ENCODE data around the gene ALDOB.

Gene ALDOB

DNA sequence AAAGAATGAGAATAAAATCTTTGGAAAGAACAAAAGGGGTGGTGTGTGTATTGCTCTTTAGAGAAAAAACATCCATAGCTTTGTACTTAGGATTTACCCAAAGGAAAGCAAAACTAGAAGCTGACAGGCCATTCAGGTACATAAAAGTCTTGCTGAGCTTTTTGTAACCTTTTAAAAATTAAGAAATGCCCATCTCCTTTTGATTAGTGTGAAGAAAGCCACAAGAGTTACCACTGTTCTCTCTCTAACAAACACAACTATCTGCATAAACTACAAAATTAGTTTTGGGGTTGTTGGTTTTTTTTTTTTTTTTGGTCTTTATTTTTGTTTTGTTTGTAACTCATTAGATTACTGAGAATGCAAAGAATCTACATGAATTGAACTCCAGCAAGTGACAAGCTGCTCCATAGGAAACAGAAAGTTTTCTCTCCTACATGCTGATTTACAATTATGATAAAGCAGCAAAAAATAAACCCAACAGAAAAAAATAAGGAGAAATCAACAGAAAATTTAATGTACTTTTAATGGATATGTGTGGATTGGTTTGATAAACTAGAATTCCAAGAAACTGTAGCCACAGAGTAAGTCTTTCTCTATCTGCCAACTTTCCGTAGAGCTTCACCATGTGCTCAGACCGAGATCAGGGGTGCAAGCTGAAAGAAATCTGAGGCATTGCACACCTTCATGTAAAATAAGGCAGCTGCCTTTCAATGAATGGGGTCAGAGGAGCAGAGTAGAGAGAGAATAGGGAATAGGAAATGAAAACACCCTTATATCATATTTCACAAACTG is 63.1 kb downstream of the ALDOB start:
- ChIA-PET CTCF (interaction anchor here (1.2 to 10.1 kb wide), 3 partner anchors 9 to 19 kb away, joined by 3 to 77 read pairs (median 4); no protein-coding TSS in a partner anchor), POLR2A (no interaction called here)
- DNase-seq (ENCODE audit: low read depth, low spot score) = no peak
- no peak overlapping the region for H3K4me3 ChIP-seq (ENCODE audit: low read depth, low read length)
- TF ChIP-seq, protein P1, sequence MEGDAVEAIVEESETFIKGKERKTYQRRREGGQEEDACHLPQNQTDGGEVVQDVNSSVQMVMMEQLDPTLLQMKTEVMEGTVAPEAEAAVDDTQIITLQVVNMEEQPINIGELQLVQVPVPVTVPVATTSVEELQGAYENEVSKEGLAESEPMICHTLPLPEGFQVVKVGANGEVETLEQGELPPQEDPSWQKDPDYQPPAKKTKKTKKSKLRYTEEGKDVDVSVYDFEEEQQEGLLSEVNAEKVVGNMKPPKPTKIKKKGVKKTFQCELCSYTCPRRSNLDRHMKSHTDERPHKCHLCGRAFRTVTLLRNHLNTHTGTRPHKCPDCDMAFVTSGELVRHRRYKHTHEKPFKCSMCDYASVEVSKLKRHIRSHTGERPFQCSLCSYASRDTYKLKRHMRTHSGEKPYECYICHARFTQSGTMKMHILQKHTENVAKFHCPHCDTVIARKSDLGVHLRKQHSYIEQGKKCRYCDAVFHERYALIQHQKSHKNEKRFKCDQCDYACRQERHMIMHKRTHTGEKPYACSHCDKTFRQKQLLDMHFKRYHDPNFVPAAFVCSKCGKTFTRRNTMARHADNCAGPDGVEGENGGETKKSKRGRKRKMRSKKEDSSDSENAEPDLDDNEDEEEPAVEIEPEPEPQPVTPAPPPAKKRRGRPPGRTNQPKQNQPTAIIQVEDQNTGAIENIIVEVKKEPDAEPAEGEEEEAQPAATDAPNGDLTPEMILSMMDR (IDR thresholded peaks at IDR 0.05; ENCODE audit: insufficient read depth, low read length, missing control alignments) = no peak

DNA sequence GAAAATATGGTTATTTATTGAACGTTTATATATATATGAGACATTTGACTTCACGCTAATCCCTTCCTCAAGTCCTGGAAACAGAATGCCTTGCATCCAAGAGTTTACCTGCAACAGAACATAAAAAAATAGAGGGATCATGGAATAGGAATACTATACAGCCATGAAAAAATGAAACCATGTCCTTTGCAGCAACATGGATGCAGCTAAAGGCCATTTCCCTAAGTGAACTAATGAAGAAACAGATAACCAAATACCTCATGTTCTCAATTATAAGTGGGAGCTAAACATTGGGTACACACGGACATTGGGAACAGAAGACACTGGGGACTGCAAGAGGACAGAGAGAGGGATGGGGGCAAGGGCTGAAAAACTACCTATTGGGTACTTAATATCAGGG is 63.8 kb downstream of the ALDOB start:
- DNase-seq (ENCODE audit: low read depth, low spot score) = no peak
- ChIA-PET CTCF (interaction anchor here (10.1 kb wide), 1 partner anchor 16 kb away, joined by 77 read pairs; no protein-coding TSS in a partner anchor), POLR2A (no interaction called here)
- H3K4me3 ChIP-seq (ENCODE audit: low read depth, low read length) = no peak overlapping the region
- TF ChIP-seq, protein P1 (IDR thresholded peaks at IDR 0.05; ENCODE audit: insufficient read depth, low read length, missing control alignments) = no peak

Measured in AG04449 (cell line).